Lower leg skin (tissue), 3 donors: ENCODE results near the gene EVA1A.

Experiments used
- CTCF ChIP-seq, 3 donors: fragments of 450-650 bp; IDR thresholded peaks; one replicate each; pipeline ENCODE4 v1.5.1; 2016; ENCODE audit warnings: antibody characterized with exemption in 3 of 3, mild to moderate bottlenecking in 3 of 3, moderate library complexity in 2 of 3
- POLR2A ChIP-seq, 2 donors: fragments of 450-650 bp; IDR thresholded peaks; one replicate each; pipeline ENCODE4 v1.6.1; 2016 to 2017; ENCODE audit warnings: antibody characterized with exemption in 2 of 2, mild to moderate bottlenecking in 1 of 2, moderate library complexity in 1 of 2

DNA sequence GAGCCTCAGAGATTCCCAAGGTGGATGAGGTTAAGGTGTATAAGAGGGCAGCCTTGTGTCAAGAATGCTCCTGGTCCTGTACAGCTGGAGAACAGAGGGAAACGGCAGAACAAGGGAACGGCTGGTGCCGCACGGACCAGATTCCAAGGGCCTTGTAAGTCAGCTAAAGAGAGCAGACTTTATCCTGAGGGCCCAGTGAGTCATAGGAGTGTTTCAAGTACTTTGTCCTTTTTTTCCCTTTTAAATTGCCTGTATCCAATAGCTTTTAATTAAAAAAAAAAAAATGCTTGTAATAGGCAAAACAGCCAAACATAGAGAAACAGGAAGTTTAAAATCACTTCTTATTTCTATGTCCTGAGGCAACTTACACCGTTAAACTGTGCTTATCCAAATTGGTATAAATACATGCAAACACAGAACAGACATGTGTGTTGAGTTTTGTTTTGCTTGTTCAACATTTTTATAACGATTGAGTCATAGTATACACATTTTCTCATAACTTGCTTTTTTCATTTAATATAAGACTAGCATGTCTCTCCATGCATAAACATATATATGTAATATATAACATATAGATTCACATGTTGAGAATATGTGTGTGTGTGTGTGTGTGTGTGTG, 42.1 kb upstream of the EVA1A start:
- no peak for TF ChIP-seq CTCF (IDR thresholded peaks at IDR 0.05)
- TF ChIP-seq POLR2A (IDR thresholded peaks at IDR 0.05) = no peak
